Transverse colon (tissue), 3 donors: Measurements from ENCODE around the gene KCNJ14.

ENCODE experiments used
- CTCF ChIP-seq, 5 experiments: fragments of 200-600 bp in 3 of 5; fragments of 450-650 bp in 2 of 5; sonication (generic) in 3 of 5; IDR thresholded peaks; 1 replicate in 2 of 5; 2 replicates in 3 of 5; pipeline ENCODE4 v1.5.1; 2016 to 2017; ENCODE audit warnings: antibody characterized with exemption in 5 of 5, inconsistent platforms in 3 of 5, mild to moderate bottlenecking in 2 of 5, moderate library complexity in 1 of 5
- EP300 ChIP-seq: sonication (generic); formaldehyde crosslinking; IDR thresholded peaks from one replicate; pipeline ENCODE4 v1.6.1; 2017; ENCODE audit warnings: antibody characterized with exemption, low read depth
- POLR2A ChIP-seq: fragments of 450-650 bp; IDR thresholded peaks from one replicate; pipeline ENCODE4 v1.6.1; 2016; ENCODE audit warnings: antibody characterized with exemption, mild to moderate bottlenecking, moderate library complexity

- TF ChIP-seq POLR2A (no peak), CTCF (IDR thresholded peaks at IDR 0.05) (no peak), EP300 (no peak)
Observed at GRCh38 chr19:48428670-48429069, 26.7 kb upstream of the KCNJ14 start.
